ENCODE measurements around the gene ERC2.

ERC2 gene

DNA sequence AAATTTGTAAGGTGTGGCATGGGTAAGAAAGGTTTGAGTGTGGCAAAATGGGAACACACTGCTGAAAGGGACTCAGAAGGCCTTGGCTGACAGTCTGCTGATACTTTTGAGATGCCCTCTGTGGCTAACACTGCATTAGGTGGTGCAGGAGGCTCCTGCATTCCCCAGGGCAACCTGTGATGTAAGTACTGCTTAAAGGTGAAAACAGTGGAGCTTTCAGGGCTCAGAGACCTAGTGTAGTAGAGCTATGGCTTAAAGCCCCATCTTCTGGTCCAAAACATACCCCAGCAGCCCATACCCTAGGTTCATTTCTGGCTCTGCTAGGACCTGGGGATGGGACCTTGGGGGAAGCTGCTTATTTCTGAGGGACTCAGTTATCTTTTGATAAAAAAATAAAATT, 374.1 kb downstream of the ERC2 start:
- no peak for TF ChIP-seq GATA3 (IDR thresholded peaks at IDR 0.05; ENCODE audit: low read depth, low read length)
- no peak for TF ChIP-seq GATA2 (IDR thresholded peaks at IDR 0.05; ENCODE audit: low read depth, low read length)

DNA sequence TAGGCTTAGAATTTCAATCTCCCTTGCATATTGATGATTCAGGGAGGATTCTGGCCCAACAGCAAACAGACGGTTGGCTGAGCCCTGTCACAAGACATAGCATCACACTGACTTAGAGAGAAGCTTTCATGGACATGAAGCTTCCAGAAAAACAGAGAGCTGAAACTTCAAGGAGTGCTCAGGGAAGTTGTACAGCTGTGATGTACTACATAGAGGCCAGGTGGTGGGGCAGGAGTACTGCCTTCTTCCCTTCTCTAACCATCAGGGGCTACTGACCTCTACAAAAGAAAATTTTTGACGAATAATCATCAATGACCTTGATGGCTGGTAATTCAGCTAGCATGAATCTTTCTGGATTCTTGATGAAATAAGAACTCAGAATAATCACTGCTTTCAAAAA, 378.5 kb downstream of the ERC2 start:
- TF ChIP-seq GATA3 (IDR thresholded peaks at IDR 0.05; ENCODE audit: low read depth, low read length), result no peak
- TF ChIP-seq GATA2 (IDR thresholded peaks at IDR 0.05; ENCODE audit: low read depth, low read length), result no peak

DNA sequence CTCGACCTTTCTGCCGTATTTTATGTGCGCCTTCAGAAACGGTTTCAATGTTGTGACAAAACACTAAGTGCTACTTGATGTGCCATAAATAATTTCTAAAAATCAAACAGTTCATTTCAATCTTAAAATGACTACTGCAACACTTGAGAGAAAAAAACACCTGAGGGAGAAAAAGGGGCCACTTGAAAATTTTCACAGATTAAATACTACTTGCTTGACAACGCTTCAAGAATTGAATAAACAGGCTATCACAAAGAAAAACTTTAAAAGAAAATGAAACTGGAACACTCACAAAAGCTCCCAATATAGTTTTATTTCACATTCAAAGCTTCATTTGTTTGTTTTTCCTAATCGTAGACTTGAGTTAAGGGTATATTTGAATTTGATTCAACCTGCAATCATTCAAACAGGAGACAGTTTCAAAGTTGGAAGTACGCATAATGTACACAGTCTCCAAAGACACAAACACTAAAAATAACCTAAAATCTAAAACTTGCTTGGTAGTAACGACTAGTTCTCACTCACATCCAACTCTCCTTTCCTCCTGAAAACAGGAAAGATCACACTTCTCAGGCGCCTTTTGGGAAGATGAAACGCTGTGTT, 380.7 kb downstream of the ERC2 start:
- no peak for TF ChIP-seq GATA3 (IDR thresholded peaks at IDR 0.05; ENCODE audit: low read depth, low read length)
- TF ChIP-seq GATA2 (IDR thresholded peaks at IDR 0.05; ENCODE audit: low read depth, low read length), result no peak

DNA sequence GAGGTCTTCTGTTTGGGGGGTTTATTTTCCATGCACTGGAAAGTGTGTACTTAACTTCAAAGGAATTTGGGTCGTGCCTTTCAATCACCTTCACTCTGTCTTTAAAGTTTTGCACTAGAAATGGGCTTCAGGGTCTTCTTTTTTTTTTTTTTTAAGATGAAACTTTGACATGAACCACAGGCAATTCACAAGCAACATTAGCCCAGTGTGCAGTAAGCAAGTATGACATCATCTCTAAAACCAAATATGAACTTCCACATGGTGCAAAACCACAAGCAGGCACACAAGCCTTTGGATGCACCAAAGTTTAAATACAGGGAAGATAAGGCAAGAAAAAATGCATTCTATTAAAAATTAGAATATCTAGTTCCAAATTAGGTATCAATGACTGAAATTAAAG, 381.9 kb downstream of the ERC2 start:
- no peak for TF ChIP-seq GATA3 (IDR thresholded peaks at IDR 0.05; ENCODE audit: low read depth, low read length)
- TF ChIP-seq GATA2 (IDR thresholded peaks at IDR 0.05; ENCODE audit: low read depth, low read length), result no peak

DNA sequence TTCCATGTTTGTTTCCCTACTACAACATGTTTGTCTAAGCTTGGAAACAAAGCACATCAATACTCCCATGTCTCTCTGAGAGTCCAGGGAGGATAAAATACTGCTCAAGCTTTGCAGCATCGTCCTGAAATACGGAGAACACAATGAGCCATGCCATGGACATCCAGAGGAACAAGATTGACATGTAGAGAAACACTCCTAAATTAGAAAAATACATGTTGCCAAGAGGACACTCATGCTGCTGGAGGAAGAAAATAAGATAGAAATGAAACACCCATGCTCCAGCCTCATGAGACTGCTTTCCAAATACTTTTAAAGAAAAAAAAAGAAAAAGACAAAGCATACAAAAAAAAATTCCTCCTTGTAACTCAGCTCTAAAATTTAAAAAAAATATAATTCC, 387.0 kb downstream of the ERC2 start:
- TF ChIP-seq GATA2 (IDR thresholded peaks at IDR 0.05; ENCODE audit: low read depth, low read length) (no peak), GATA3 (IDR thresholded peaks at IDR 0.05; ENCODE audit: low read depth, low read length) (no peak)

DNA sequence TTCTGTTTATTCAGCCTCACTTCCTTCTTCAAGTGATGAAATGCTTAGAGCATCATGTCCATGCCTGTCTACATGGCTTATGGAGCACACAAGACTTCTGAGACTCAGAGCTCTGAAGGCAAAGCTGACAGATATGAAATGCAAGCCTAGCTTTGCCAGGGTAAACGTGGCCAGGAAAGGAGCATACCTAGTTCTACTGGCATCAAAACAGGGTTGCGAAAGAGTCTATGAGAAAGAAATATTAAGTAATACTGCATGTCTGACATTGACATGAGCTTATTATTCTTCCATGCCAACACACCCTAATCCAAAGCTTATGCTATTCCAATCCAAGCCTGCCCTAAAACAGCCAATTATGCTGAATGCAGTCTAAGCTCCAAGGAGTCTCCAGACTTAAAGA, 391.5 kb downstream of the ERC2 start:
- TF ChIP-seq GATA2 (IDR thresholded peaks at IDR 0.05; ENCODE audit: low read depth, low read length) (no peak), GATA3 (IDR thresholded peaks at IDR 0.05; ENCODE audit: low read depth, low read length) (no peak)

DNA sequence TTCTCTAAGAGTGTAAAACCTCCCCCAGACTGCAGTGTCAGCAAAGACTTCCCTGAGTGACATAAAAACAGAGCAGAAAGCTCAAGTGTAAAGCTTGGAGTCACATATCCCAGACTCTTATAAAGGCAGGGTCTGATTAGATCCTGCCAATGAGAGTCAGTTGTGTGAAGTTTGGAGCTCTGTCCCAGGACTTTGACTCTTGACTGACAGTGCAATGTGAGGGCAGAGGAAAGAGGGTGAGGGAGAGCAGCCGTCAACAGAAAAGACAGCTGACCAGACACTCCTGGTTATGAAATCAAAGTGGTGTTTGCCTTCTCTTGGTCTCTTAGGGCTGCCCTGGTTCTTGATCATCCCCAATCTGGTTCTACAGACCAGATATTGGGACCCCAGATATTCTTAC, 393.2 kb downstream of the ERC2 start:
- TF ChIP-seq GATA3 (IDR thresholded peaks at IDR 0.05; ENCODE audit: low read depth, low read length) (no peak), GATA2 (IDR thresholded peaks at IDR 0.05; ENCODE audit: low read depth, low read length) (no peak)

DNA sequence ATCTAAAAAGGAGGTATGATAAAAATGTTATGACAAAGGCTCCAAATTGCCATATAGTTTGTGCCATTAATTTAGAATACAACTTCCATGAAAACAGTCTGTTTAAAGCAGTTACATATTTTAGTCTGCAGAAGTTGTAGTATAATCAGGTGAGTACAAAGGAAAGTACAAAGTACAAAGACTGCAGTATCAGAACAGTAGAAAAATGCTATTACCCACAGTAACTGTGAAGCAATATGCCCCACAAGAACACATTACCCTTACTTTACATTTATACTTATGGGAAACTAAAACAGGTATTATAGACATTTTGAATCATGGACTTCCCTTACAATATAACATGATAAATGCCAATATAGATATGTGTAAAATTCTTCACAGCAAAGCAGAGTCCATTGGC, 398.5 kb downstream of the ERC2 start:
- TF ChIP-seq GATA2 (IDR thresholded peaks at IDR 0.05; ENCODE audit: low read depth, low read length) (no peak), GATA3 (IDR thresholded peaks at IDR 0.05; ENCODE audit: low read depth, low read length) (no peak)

DNA sequence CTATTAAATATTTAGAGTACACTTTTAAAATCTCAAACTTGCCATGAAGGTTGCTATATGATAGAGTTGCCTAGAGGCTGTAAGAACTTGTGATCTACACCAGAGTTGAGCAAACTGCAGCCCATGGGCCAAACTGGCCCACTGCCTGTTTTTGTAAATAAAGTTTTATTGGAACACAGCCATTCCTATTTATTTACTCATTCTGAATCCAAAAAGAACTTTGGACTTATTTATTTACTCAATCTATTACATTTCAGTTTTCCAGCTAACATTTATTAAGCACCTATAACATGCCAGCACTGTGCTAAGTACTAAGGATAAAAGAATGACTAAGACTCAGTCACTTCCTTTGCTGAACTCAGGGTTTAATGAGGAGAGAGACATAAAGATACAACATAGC, 403.6 kb downstream of the ERC2 start:
- no peak for TF ChIP-seq GATA3 (IDR thresholded peaks at IDR 0.05; ENCODE audit: low read depth, low read length)
- no peak for TF ChIP-seq GATA2 (IDR thresholded peaks at IDR 0.05; ENCODE audit: low read depth, low read length)

DNA sequence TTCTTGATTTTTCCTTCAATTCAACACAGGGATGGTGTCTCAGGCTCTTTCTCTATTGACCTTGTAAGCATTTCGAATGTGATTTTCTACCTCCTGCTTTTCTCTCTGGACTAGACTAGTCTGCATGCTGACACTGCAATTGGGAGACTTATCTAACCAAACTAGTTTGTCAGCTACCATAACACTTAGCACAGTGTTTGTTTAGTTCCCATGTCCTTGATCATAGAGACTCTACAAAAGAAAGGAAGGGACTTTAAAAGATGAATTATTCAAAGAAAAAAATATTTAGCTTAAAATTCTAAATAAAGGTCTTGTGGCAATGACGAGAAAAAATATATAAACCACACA, 407.0 kb downstream of the ERC2 start:
- TF ChIP-seq GATA3 (IDR thresholded peaks at IDR 0.05; ENCODE audit: low read depth, low read length), result no peak
- no peak for TF ChIP-seq GATA2 (IDR thresholded peaks at IDR 0.05; ENCODE audit: low read depth, low read length)

DNA sequence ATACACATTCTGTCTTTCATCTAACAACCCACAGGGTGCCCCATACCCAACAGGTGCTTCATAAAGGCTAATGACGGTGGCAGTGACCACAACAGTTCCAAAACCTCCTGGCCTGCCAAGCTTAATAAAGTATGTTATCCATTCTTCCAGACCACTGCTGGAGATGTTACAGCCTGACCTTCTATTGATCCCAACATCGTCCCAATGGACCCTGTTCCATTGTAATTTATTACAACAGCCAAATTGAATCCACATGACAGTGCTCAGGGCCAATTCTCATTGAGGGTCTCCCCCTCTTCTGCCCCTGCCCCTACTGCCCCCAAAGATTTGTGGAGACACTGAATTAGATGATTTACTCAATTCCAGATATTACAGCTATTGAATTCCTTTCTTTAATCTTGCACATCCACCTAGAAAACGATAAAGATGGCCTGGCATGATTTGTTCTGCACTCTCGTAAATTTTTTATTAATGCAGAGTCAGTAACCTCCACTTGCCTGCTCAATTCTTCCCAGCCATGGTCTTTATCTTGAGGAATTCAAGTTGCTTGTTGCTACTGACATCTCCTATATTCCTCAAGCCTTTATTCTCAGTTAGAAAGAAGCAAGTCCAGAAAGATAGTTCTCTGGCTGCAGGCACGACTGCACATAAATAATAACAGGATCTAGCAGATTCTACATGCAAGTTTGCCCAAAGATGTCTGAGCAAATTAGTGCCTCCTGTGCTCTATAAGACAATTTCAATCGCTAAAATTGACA, 407.6 kb downstream of the ERC2 start:
- TF ChIP-seq GATA2 (IDR thresholded peaks at IDR 0.05; ENCODE audit: low read depth, low read length), result no peak
- no peak for TF ChIP-seq GATA3 (IDR thresholded peaks at IDR 0.05; ENCODE audit: low read depth, low read length)

DNA sequence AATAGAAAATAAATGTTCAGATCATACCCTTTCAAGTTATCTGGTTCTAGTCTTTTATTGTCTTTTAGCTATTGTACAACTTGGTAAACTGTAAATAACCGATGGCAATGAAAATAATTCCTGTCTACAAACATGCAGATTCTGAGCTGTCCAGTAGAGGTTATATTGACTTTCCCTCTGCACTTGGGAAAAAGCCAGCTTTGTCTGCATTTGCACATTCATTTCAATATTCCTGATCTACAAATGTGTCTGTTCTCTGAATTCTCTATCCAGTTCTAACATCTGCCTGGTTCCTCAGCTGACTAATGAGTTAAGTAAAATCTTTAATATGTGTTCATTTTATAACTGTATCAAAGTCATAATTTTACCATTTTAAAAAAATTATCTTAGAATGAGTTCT, 408.5 kb downstream of the ERC2 start:
- TF ChIP-seq GATA3 (IDR thresholded peaks at IDR 0.05; ENCODE audit: low read depth, low read length), result no peak
- TF ChIP-seq GATA2 (IDR thresholded peaks at IDR 0.05; ENCODE audit: low read depth, low read length), result no peak

DNA sequence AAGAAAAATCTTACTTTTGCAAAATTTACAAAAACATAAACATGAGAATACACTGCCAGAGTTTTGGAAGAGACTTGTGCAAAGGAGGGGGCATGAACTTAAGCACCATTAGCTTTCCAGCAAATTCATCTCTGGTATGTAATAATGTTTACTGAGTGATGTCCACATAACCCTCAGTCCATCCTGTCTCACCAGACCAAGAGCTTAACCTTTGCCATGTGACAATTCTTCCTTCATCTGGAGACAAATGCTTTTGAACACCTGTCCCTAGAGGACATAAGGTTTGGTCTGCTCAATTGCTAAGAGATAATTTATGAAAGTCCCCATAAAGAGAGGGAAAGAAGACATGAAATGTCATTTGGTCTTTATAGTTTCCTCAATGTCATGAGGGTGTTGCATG, 412.3 kb downstream of the ERC2 start:
- TF ChIP-seq GATA2 (IDR thresholded peaks at IDR 0.05; ENCODE audit: low read depth, low read length), result no peak
- no peak for TF ChIP-seq GATA3 (IDR thresholded peaks at IDR 0.05; ENCODE audit: low read depth, low read length)

DNA sequence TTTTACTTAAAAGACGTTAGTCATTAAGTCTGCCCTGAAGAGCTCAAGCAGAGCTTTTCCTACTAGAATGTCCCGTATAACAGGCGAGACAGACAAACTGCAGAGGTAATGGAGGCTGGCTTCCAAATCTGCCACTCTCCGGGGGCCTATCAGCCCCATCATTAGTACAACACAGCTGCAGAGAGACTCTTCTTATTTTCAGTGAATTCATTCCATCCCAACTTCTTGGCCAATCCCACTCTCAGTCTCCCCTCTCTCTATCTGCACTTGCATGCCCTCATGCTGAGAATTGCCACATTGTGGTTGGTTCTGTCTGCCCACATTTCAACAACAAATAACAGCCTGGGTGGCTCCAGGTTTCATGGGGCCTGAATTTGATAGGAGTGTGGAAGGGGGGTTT, 412.7 kb downstream of the ERC2 start:
- TF ChIP-seq GATA3 (IDR thresholded peaks at IDR 0.05; ENCODE audit: low read depth, low read length) (no peak), GATA2 (IDR thresholded peaks at IDR 0.05; ENCODE audit: low read depth, low read length) (no peak)

DNA sequence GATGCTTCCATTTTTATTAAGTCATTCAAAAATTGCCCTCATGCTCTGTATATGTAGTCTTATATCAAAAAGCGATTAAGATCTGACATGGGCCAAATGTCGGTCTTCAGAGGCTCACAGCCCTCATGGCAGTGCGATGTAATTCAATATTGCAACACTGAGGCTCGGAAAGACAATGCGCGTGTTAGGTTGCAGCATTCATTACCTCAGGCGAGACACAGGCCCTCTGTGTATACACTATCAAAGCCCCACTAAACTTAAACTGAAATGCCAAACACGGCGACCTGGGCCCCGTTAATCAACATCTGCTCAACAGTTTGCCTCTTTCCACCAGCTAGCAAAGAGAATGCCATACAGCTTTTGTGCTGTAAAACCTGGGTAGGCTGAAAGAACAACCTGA, 413.4 kb downstream of the ERC2 start:
- TF ChIP-seq GATA3 (IDR thresholded peaks at IDR 0.05; ENCODE audit: low read depth, low read length), result no peak
- TF ChIP-seq GATA2 (IDR thresholded peaks at IDR 0.05; ENCODE audit: low read depth, low read length), result no peak

Measured in SH-SY5Y (cell line).